NB4 (cell line): ENCODE measurements around the gene GABBR2.

Experiments
- DNase-seq: peaks from one replicate; pipeline ENCODE4 v3.0.0; 2010; ENCODE audit warnings: low read depth
- H3K4me3 ChIP-seq: one replicate; pipeline ENCODE4 v1.5.1; 2011; ENCODE audit warnings: mild to moderate bottlenecking, low read depth, low read length, moderate library complexity
- CTCF ChIP-seq: IDR thresholded peaks from one replicate; pipeline ENCODE4 v1.5.1; 2012; ENCODE audit warnings: low read depth, low read length
- MAX ChIP-seq: IDR thresholded peaks from 2 replicates; pipeline ENCODE4 v1.6.1; 2011; ENCODE audit warnings: low read depth, low read length
- MYC ChIP-seq: IDR thresholded peaks from 2 replicates; pipeline ENCODE4 v1.6.1; 2011; ENCODE audit warnings: low read depth, low read length
- POLR2A ChIP-seq: IDR thresholded peaks from 2 replicates; pipeline ENCODE4 v1.6.1; 2011; ENCODE audit warnings: mild to moderate bottlenecking; ENCODE audit not compliant: insufficient read length; ENCODE audit errors: extremely low read depth

Gene GABBR2

GRCh38 chr9:98583417-98583816 is 125.3 kb downstream of the GABBR2 start:
- H3K4me3 ChIP-seq: no peak overlapping the region
- TF ChIP-seq MYC: no peak
- TF ChIP-seq MAX: no peak
- no peak for TF ChIP-seq POLR2A
- no peak for TF ChIP-seq CTCF
- DNase-seq: no peak

- no peak for TF ChIP-seq CTCF
- TF ChIP-seq MAX: no peak
- no peak overlapping the region for H3K4me3 ChIP-seq
- no peak for DNase-seq
These were observed 127.8 kb downstream of the GABBR2 start for GRCh38 chr9:98580956-98581355.

- TF ChIP-seq CTCF (no peak), POLR2A (no peak), MYC (no peak), MAX (no peak)
- no peak for DNase-seq
- H3K4me3 ChIP-seq: no peak overlapping the region
These were observed 129.0 kb downstream of the GABBR2 start for GRCh38 chr9:98579700-98580099.

- TF ChIP-seq POLR2A: no peak
- no peak for TF ChIP-seq MAX
- no peak for TF ChIP-seq CTCF
- TF ChIP-seq MYC: no peak
- H3K4me3 ChIP-seq: no peak overlapping the region
- no peak for DNase-seq
These were observed 131.3 kb downstream of the GABBR2 start for GRCh38 chr9:98577446-98577845.

GRCh38 chr9:98576859-98577258 is 131.9 kb downstream of the GABBR2 start:
- no peak overlapping the region for H3K4me3 ChIP-seq
- DNase-seq: no peak
- TF ChIP-seq MYC: no peak
- TF ChIP-seq CTCF: no peak
- no peak for TF ChIP-seq MAX

- H3K4me3 ChIP-seq: no peak overlapping the region
- DNase-seq: no peak
- TF ChIP-seq MYC (no peak), POLR2A (no peak), MAX (no peak), CTCF (no peak)
These were observed 132.4 kb downstream of the GABBR2 start for GRCh38 chr9:98576354-98576753.
